BJ (cell line): Measurements from ENCODE around the gene DMD. TPM values are rescaled to one million over a fixed set of nuclear protein-coding genes. Genes with fewer than 3 reads are reported as not detected.

Experiments
- CTCF ChIA-PET: fragments of 350-600 bp; formaldehyde crosslinking; extraction: SDS; loops from one replicate; lab custom pipeline; 2021; ENCODE audit warnings: antibody characterized with exemption, inconsistent platforms; lab: Yijun Ruan, JAX
- POLR2A ChIA-PET: fragments of 300-600 bp; sonication (Branson Sonifier 250); formaldehyde crosslinking; extraction: SDS; loops from one replicate; lab custom pipeline; 2021; ENCODE audit warnings: antibody characterized with exemption; lab: Charles Lee
- DNase-seq: peaks from one replicate; pipeline ENCODE4 v3.0.0-alpha.2; 2011; ENCODE audit warnings: low read depth
- H3K27me3 ChIP-seq: 2 replicates; pipeline ENCODE4 v1.6.0; 2011; ENCODE audit warnings: low read length; ENCODE audit not compliant: control insufficient read depth, insufficient read depth
- H3K36me3 ChIP-seq: 2 replicates; pipeline ENCODE4 v1.5.1; 2011; ENCODE audit warnings: low read length; ENCODE audit not compliant: control insufficient read depth, insufficient read depth
- H3K4me3 ChIP-seq: 2 replicates; pipeline ENCODE4 v1.5.1; 2011; ENCODE audit warnings: low read depth, mild to moderate bottlenecking, control low read depth, low read length
- polyA plus RNA-seq: library from polyadenylated mRNA; depleted of rRNA; stranded (reverse); fragments of >200 nt; gene quantifications from 2 replicates; pipeline ENCODE4 v1.2.3, GENCODE V29; 2011
- TF ChIP-seq, protein P1 (sequence below): IDR thresholded peaks from 2 replicates; pipeline ENCODE4 v1.5.1; 2011; ENCODE audit warnings: low read depth, mild to moderate bottlenecking, control low read depth, inconsistent platforms, low read length, moderate library complexity; ENCODE audit not compliant: insufficient read depth

DMD gene
- polyA plus RNA-seq, 1 experiment = 12.5 TPM

DNA sequence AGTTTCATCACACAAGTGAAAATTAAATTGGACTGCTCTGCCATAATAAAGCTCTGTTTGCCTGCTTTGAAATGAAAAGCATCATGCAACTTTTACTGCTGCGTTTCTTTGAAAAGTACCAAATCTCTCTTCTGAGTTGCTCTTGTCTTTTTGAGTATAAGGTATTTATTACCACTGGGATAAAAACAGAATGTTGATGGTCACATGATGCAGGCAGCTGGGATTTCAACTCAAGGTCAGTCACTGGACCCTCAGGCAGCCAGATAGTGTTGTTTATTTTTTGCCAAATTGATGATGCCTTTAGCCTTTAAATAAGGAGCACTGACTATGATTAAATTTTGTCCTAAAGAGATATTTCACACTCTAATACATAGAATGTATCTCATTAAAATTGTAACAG lies 32.7 kb downstream of the DMD start:
- CTCF ChIA-PET = no interaction called here
- no peak for DNase-seq
- Histone ChIP-seq H3K27me3 (no peaks in the 10 kb centered on the region), H3K4me3 (no peak overlapping the region), H3K36me3 (no peaks in the 10 kb centered on the region)
- TF ChIP-seq, protein P1, sequence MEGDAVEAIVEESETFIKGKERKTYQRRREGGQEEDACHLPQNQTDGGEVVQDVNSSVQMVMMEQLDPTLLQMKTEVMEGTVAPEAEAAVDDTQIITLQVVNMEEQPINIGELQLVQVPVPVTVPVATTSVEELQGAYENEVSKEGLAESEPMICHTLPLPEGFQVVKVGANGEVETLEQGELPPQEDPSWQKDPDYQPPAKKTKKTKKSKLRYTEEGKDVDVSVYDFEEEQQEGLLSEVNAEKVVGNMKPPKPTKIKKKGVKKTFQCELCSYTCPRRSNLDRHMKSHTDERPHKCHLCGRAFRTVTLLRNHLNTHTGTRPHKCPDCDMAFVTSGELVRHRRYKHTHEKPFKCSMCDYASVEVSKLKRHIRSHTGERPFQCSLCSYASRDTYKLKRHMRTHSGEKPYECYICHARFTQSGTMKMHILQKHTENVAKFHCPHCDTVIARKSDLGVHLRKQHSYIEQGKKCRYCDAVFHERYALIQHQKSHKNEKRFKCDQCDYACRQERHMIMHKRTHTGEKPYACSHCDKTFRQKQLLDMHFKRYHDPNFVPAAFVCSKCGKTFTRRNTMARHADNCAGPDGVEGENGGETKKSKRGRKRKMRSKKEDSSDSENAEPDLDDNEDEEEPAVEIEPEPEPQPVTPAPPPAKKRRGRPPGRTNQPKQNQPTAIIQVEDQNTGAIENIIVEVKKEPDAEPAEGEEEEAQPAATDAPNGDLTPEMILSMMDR = no peak
- POLR2A ChIA-PET = no interaction called here

DNA sequence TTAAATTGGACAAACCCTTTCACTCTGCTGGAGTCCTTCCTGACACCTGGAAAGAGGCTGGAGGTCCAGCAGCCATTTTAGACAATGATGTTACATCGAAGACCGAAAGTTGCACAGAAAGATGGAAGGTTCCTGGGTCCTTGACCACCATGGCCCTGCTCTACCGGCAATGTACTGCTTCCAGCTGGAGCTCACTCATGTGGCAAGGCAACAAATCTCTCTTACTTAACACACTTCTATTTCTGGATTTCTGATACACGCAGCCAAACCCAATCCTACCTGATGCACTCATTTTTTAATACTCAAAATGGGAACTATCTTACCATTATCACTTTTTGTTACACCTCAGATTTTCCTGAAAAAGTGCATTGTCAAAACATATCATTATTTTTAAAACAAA lies 33.1 kb downstream of the DMD start:
- H3K4me3 ChIP-seq = no peak overlapping the region
- DNase-seq = no peak
- POLR2A ChIA-PET = no interaction called here
- H3K36me3 ChIP-seq = no peaks in the 10 kb centered on the region
- CTCF ChIA-PET = no interaction called here
- TF ChIP-seq, protein P1 = no peak
- H3K27me3 ChIP-seq = no peaks in the 10 kb centered on the region

DNA sequence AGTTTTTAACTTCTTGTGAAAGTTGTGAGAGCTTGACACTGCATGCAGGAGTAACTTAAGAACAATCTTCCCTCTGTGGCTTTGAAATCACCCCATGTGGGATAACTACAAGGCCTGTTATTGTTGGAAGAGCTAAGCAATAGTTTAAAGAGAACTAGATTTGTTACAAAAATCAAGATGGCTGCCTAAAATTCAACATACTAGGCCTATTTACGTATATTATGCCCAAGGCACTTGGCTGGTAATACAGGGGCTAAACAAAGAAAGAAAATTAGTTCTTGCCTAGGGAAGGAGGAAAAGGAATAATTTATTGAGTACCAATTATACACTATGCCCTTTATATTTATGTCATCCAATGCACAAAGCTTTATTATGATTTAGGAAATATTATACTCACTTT lies 36.1 kb downstream of the DMD start:
- ChIA-PET POLR2A (no interaction called here), CTCF (no interaction called here)
- Histone ChIP-seq H3K36me3 (no peaks in the 10 kb centered on the region), H3K27me3 (no peaks in the 10 kb centered on the region), H3K4me3 (no peak overlapping the region)
- TF ChIP-seq, protein P1 = no peak
- no peak for DNase-seq

DNA sequence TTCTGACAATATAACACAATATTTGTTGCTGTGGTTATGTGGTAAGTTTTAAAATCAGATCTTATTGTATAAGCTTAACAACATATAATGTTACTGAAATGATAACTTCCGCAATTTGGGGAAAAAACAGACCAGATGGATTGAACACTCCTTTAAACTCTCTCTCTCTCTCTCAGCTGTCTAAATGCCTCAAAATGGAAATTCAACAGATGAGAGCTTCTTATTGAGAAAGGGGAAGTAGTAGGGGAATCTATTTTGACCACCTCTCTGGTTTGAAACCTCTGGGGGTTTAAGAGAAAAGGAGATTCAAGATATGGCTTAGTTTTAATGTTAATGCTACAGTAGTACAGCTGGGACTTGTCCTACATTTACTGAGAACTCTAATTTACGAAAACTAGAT lies 40.3 kb downstream of the DMD start:
- TF ChIP-seq, protein P1 = no peak
- H3K27me3 ChIP-seq = no peaks in the 10 kb centered on the region
- no peak overlapping the region for H3K4me3 ChIP-seq
- CTCF ChIA-PET = no interaction called here
- POLR2A ChIA-PET = no interaction called here
- no peaks in the 10 kb centered on the region for H3K36me3 ChIP-seq
- DNase-seq = no peak

DNA sequence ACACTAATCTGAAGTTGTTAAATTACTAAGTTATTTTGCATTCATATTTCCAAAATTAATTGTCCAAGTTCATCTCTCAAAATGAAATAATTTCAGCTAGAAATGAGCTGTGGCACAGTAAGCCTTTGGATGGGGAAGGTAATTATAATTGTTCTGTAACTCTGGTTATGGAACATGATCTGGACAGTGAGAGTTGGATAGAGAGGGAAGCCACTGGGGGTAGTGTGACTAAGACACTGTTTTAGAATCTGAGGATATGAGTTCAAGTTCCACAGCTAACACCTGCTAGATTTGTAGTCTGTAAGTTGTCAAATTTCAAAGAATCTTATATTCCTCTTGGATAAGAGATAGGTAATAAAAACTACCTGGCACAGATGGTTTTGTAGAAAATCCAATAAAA lies 49.5 kb downstream of the DMD start:
- no peak overlapping the region for H3K4me3 ChIP-seq
- CTCF ChIA-PET = interaction anchor here (1.2 kb wide), 1 partner anchor 12 kb away, joined by 4 read pairs; no protein-coding TSS in a partner anchor

More for the DNA sequence above, 49.5 kb downstream of the DMD start:
- TF ChIP-seq, protein P1 = no peak
- Histone ChIP-seq H3K36me3 (no peaks in the 10 kb centered on the region), H3K27me3 (no peaks in the 10 kb centered on the region)
- no peak for DNase-seq
- POLR2A ChIA-PET = no interaction called here
